Measurements from ENCODE around the gene LRRC74A.
"Not testable (repeated sequence)": the region's sequence is repeated elsewhere in the genome, so short reads cannot be mapped to it uniquely, and the experiment has no call there.

The LRRC74A gene

DNA sequence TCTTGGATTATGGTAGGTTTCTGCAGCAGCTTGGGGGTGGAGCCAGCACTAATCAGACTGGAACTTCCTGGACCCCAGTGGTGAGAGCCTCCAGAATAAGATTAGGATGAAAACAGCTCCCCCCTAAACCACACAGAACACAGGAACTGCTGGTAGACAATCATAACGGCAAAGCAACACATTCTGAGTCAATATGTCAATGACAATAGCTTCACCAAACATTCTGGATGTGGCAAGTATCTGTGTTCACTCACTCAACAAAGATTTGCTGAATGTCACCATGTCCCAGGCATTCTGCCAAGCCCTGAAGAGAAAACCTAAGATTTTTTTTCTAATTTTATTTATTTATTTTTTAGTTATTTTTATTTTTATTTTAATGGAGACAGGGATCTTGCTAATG, 65.2 kb downstream of the LRRC74A start:
- no peak for DNase-seq (ENCODE audit: low spot score)

DNA sequence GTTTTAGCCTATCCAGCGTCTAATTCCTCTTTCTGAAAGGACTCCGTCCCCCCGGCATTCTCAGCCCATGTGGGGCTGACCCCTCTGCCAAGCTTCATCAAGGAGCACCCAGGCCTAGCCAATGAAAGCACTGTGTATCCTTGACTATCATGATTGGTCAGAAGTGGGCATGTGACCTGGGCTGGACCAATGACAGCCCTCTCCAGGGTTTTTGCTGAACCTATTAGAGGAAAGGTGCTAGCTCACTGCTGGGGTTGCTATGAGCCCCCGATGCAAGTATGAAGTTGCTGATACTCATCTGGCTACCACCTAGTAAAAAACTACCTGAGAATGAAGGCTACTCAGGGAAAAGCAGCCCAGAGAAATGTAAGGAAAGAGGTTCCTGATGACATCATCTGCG, 68.1 kb downstream of the LRRC74A start:
- DNase-seq (ENCODE audit: low spot score): no peak

DNA sequence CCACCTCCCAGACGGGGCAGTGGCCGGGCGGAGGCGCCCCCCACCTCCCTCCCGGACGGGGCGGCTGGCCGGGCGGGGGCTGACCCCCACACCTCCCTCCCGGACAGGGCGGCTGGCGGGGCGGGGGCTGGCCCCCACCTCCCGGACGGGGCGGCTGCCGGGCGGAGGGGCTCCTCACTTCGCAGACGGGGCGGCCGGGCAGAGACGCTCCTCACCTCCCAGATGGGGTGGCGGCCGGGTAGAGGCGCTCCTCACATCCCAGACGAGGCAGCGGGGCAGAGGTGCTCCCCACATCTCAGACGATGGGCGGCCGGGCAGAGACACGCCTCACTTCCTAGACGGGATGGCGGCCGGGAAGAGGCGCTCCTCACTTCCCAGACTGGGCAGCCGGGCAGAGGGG, 71.8 kb downstream of the LRRC74A start:
- not testable (repeated sequence) for DNase-seq (ENCODE audit: low spot score)

- no peak for DNase-seq (ENCODE audit: low spot score)
Observed at GRCh38 chr14:76900682-76901081, 74.5 kb downstream of the LRRC74A start.

- no peak for DNase-seq (ENCODE audit: low spot score)
Observed at GRCh38 chr14:76901171-76902055, 75.2 kb downstream of the LRRC74A start.

- no peak for DNase-seq (ENCODE audit: low spot score)
Observed at GRCh38 chr14:76902591-76902990, 76.4 kb downstream of the LRRC74A start.

DNA sequence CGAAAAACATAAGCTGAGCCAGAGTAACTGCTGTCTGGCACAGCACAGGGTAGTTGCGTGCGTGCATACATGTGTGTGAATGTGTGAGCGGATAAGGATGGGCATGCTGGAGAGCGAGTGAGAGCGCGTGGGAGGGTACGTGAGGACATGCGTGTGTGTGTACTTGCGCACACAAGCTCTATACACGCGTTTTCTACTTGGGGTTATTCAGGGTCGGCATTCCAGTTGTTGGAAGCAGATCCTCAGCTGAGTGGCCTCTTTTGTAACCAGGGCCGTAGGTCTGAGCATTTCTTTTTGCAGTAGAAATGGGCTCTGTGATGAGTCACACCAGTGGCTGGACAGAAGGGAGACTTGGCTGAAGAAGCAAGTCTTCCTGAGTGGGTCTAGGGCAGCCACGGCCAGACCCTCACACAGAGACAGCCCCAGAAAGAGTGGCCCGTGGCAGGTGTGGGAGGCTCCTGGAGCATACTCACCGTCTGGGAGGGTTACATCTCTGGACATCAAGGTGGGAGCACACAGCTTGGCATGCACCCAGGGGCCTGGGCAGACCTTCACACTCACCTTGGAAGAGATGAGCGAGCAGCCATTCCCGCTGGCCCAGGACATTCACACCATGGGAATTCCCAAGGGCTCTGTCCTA, 78.0 kb downstream of the LRRC74A start:
- peak; percentile 85 for DNase-seq (ENCODE audit: low spot score)

DNA sequence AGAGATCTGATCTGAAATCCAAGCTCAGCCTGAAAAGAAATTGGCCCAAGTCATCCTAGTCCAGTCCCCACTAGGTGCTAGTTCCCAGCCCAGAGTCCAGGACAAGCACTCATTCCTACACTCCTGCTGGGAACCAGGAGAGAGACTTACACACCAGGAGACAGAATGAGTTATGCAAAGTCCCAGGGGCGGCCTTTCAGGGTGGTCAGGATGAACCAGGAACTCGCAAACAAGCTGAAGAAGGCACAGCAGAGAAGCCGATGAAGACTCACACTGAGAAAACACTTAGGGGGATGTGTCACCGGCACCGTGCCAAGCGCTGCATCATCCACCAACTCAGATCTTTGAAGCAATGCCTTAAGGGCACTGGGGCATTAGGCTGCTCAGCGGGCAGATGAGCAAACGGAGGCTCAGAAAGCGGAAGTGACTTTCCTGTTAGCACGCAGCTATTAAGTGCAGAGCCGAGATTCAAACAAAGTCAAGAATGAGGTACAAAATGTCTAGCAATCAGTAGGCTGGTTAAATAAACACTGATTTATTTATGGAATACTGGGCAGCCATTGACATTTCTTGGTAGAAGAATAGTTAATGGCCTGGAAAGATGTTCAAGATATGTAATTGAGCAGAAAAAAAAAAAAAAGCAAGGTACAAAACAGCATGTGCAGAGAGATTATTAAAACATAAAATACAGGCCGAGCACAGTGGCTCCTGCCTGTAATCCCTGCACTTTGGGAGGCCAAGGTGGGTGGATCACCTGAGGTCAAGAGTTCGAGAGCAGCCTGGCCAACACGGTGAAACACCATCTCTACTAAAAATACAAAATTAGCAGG, 78.7 kb downstream of the LRRC74A start:
- DNase-seq (ENCODE audit: low spot score): peak; percentile 87

DNA sequence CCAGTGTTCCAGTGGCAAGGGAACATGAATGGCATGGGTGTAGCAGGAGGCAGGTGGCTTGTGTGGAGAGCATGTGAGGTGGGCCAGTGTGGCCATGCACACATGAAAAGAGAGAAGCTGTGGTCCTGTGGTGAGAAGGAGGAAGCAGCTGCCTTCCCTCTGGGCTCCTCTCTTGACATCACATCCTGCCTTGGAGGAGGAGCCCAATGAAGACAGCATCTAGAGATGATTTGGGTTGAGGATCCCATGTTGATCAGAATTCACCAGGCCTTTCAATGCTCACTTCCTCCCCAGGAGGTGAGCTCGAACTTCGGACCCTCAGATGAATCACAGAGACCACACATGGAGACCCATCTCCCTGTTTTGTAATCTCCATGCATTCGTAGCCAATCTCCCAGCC, 82.6 kb downstream of the LRRC74A start:
- DNase-seq (ENCODE audit: low spot score): no peak

DNA sequence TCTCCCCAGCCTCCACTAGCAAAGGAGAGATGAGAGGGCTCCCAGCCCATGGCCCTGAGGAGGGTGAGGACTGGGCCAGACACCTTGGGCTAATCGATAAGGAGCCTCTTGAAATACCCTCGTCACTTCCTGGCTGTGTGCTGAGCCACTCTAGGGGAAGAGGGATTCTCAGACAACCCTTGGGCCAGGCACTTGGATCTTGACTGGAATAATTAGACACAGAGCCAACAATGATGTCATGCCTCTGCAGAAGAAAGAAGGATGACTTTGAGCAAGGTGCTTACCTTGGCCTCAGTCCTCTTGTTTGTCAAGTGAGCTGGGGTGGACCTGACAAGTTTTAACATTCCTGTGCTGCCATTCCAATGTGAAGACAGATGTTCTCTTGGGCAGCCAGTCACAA, 83.1 kb downstream of the LRRC74A start:
- DNase-seq (ENCODE audit: low spot score): no peak

GRCh38 chr14:76910371-76910890, 84.2 kb downstream of the LRRC74A start:
- no peak for DNase-seq (ENCODE audit: low spot score)

DNA sequence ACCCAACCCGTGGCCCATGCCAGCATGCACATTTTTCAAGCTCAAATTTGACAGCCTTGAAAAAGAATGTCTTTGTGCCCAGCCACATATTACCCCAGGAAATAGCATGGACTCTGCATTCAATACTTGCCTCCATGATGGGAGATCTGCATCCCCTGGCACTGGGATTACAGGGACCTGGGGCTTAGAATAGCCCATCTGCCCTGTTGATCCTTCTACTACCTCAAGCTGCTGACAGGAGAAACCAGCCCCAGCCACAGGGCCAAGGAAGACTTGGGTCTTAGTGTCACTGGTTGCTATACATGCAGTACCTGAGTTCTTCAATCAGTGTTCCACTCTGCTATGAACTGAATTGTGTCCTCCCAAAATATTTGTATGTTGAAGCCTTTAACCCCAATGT, 85.3 kb downstream of the LRRC74A start:
- no peak for DNase-seq (ENCODE audit: low spot score)

DNA sequence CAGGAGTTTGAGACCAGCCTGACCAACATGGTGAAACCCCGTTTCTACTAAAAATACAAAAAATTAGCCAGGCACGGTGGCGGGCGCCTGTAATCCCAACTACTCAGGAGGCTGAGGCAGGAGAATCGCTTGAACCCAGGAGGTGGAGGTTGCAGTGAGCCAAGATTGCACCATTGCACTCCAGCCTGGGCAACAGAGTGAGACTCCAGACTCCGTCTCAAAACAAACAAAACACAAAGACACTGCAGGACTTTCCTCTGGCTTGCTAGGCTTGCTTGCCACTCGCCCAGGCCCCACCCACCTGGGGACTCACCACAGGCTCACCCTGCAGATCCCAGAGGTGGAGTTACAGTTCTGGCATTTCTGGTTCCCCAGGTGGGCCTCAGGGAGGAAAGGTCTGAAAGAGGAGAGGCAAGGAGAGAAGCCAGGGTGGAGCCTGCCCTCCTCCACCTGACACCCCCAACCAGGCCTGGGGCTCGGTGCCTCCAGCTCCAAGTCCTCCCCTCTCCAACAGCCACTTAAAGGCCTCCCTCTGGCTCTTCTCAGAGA, 88.4 kb downstream of the LRRC74A start:
- not testable (repeated sequence) for DNase-seq (ENCODE audit: low spot score)

GRCh38 chr14:76916040-76916715, 90.0 kb downstream of the LRRC74A start:
- no peak for DNase-seq (ENCODE audit: low spot score)

- peak; percentile 58 for DNase-seq (ENCODE audit: low spot score)
Observed at GRCh38 chr14:76917158-76917596, 91.0 kb downstream of the LRRC74A start.

DNA sequence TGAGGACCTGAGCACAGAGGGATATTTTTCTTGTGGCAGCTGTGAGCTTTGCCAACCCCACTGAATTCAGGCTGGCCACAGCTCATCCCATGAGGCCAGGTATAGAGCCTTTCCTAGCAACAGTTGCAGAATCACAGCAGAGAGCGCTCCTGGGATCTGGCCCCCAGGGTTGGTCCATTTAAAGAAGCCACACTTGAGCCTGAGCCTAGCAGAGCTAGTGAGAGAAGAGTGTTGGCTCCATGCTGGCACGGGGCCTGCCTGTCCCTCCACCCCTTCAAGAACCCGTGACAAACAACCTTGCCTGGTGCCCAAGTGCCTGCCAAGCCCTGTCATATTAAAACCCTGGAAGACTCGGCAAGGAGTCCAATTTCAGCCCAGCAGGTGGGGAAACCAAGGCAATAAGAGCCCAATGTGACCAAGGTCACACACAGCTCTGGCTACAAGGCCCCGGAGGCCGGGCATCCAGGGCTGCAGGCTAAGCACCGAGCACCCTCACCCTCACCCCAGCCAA, 91.6 kb downstream of the LRRC74A start:
- DNase-seq (ENCODE audit: low spot score): no peak

DNA sequence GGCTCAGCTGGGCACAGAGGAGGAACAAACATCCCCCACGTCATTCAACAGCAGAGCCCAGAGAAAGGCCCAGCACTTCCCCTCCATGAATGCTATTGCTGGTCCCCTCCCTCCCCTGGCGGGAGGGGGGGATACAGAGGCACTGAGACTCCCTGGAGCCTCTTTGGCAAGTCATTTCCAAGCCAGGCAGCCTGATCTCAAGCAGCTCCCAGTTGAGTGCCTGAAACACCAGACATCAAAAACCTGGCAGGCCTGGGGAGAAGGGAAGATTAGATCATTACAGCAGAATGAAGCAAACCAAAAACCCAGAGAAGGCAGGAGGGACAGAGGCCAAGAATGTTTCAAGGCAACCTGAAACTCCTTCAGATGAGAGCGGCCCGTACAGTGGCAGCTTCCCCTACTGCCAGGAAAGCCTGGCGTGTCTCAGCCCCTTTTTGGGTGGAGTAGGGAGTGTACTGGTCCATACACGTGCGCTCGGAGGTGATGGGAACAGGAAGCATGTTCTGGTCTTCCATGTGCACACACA, 92.1 kb downstream of the LRRC74A start:
- peak; percentile 67 for DNase-seq (ENCODE audit: low spot score)

DNA sequence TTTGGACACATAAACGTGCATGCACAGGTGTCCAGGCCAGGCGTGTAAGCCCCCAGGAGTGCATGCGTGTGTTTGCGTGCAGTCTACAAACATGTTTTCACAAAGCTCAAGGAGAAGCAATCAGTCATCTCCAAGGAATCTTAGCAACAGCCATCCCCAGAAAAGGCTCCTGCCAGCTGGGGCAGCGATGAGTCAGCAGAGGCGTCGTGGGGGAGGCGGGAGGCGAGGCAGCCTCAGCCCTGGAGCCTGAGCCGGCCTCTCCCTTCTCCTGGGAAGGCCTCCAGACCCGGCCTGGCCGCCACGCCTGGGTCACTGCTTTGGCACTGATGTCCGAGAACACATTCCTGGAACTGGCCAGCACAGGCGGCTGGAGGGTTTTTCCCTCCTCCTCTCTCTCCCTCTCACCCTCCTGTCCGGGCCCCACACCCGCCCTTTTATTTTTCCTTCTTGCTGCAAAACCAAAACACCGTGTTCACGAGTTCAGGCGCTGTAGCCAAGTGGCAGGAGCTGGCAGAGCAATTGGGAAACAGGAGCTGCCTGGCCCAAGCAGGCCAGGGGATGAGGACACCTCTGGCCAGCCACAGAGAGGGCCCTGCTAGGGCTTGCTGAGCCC, 92.7 kb downstream of the LRRC74A start:
- DNase-seq (ENCODE audit: low spot score): peak; percentile 95

All from AG08396 (cell line).